ENCODE measurements around the gene TRIM38. TPM values are rescaled to one million over a fixed set of nuclear protein-coding genes. Genes with fewer than 3 reads are reported as not detected.
A peak's percentile ranks its signal among the peaks of the same experiment; 100 is the strongest.

The TRIM38 gene
- total and polyA plus RNA-seq, 2 of the 13 experiments (the other 11 are each of a cell fraction or from before 2014, with no cell fraction given) = 2.5 to 3.1 TPM

DNA sequence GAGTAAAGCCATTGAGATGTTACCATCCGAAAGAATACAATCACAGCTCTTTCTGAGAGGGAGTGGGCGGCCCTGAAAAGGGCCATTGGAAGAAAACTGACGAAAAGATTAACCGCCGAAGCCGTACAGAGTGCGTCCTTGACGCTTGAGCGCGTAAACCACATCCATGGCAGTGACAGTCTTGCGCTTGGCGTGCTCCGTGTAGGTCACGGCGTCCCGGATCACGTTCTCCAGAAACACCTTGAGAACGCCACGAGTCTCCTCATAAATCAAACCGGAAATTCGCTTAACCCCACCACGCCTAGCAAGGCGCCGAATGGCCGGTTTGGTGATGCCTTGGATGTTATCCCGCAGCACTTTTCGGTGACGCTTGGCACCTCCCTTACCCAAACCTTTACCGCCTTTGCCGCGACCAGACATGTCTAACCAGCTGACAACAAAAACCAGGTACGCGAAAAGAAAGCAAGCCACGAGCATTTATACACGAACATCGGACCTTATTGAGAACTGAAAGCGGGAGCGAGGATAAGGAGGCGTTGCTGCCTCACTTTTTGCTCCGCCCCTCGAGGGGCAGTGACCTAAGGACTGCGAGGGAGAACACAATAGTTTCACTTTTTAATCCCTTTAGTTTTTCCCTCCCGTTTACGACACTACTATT, 64.4 kb downstream of the TRIM38 start (continued):
- TF ChIP-seq ZNF275 (CRISPR knock-in tag; IDR thresholded peaks at IDR 0.05; ENCODE audit: borderline replicate concordance) = 0 out of 2 replicates have a peak, but pooled peaks have one; percentile 58
- TF ChIP-seq HNRNPUL1 (IDR thresholded peaks at IDR 0.05; ENCODE audit: low read depth, low read length) = no peak
- TF ChIP-seq ZNF709 (CRISPR knock-in tag; IDR thresholded peaks at IDR 0.05) = 0 out of 2 replicates have a peak, but pooled peaks have one; percentile 60
- peak; percentile 99 for TF ChIP-seq AFF4 (CRISPR knock-in tag; IDR thresholded peaks at IDR 0.05)
- no peak for TF ChIP-seq ZNF782 (CRISPR knock-in tag; IDR thresholded peaks at IDR 0.05; ENCODE audit: borderline replicate concordance)
- TF ChIP-seq, protein P1, sequence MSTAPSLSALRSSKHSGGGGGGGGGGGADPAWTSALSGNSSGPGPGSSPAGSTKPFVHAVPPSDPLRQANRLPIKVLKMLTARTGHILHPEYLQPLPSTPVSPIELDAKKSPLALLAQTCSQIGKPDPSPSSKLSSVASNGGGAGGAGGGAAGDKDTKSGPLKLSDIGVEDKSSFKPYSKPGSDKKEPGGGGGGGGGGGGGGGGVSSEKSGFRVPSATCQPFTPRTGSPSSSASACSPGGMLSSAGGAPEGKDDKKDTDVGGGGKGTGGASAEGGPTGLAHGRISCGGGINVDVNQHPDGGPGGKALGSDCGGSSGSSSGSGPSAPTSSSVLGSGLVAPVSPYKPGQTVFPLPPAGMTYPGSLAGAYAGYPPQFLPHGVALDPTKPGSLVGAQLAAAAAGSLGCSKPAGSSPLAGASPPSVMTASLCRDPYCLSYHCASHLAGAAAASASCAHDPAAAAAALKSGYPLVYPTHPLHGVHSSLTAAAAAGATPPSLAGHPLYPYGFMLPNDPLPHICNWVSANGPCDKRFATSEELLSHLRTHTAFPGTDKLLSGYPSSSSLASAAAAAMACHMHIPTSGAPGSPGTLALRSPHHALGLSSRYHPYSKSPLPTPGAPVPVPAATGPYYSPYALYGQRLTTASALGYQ (CRISPR knock-in tag; IDR thresholded peaks at IDR 0.05) = peak; percentile 78
- TF ChIP-seq, protein P2, sequence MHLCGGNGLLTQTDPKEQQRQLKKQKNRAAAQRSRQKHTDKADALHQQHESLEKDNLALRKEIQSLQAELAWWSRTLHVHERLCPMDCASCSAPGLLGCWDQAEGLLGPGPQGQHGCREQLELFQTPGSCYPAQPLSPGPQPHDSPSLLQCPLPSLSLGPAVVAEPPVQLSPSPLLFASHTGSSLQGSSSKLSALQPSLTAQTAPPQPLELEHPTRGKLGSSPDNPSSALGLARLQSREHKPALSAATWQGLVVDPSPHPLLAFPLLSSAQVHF (CRISPR knock-in tag; IDR thresholded peaks at IDR 0.05) = peak; percentile 59; the same call in 1 of the 2 replicates
- no peak for TF ChIP-seq SRF (IDR thresholded peaks at IDR 0.05; ENCODE audit: low read depth, low read length)
- peak; percentile 70; the same call in 1 of the 2 replicates for TF ChIP-seq ZNF329 (CRISPR knock-in tag; IDR thresholded peaks at IDR 0.05; ENCODE audit: low read depth)
- TF ChIP-seq RCOR2 (CRISPR knock-in tag; IDR thresholded peaks at IDR 0.05) = 0 out of 2 replicates have a peak, but pooled peaks have one; percentile 40
- TF ChIP-seq, protein P3, sequence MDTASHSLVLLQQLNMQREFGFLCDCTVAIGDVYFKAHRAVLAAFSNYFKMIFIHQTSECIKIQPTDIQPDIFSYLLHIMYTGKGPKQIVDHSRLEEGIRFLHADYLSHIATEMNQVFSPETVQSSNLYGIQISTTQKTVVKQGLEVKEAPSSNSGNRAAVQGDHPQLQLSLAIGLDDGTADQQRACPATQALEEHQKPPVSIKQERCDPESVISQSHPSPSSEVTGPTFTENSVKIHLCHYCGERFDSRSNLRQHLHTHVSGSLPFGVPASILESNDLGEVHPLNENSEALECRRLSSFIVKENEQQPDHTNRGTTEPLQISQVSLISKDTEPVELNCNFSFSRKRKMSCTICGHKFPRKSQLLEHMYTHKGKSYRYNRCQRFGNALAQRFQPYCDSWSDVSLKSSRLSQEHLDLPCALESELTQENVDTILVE (CRISPR knock-in tag; IDR thresholded peaks at IDR 0.05) = peak; percentile 84
- no peak for TF ChIP-seq NFE2L2 (IDR thresholded peaks at IDR 0.05; ENCODE audit: low read length)
- 0 out of 2 replicates have a peak, but pooled peaks have one; percentile 34 for TF ChIP-seq ZNF343 (CRISPR knock-in tag; IDR thresholded peaks at IDR 0.05)
- TF ChIP-seq ZNF768 (CRISPR knock-in tag; IDR thresholded peaks at IDR 0.05) = peak; percentile 76
- no peak for TF ChIP-seq CEBPB (IDR thresholded peaks at IDR 0.05; ENCODE audit: borderline replicate concordance, low read depth, low read length)
- peak; percentile 100 for TF ChIP-seq FOXO4 (CRISPR knock-in tag; conservative IDR thresholded peaks at IDR 0.05)
- TF ChIP-seq ZSCAN30 (CRISPR knock-in tag; IDR thresholded peaks at IDR 0.05) = peak; percentile 97
- TF ChIP-seq PHB2 (IDR thresholded peaks at IDR 0.05; ENCODE audit: partially characterized antibody) = no peak
